ENCODE measurements around the gene RNF167.

DNA sequence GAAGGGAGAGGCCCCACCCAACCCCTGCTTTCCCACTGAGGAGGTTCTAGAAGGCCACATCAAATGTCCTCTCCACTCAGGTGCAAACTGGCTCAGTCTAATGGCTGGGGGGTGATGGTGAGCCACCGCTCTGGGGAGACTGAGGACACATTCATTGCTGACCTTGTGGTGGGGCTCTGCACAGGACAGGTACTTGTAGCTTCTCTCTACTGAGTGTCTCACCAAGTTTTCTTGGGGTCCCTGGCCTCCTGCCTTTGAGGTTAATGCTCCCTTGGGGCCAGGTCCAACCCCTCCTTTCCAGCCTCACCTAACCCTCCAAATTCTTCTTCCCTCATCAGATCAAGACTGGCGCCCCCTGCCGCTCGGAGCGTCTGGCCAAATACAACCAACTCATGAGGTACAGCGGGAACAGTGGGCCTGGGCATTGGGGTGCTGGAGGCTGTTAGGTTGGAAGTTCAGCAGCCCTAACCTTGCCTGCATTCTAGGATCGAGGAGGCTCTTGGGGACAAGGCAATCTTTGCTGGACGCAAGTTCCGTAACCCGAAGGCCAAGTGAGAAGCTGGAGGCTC lies 16.5 kb downstream of the RNF167 start:
- no peak for TF ChIP-seq TAF1 (IDR thresholded peaks at IDR 0.05; ENCODE audit: borderline replicate concordance, insufficient read depth, low read length)
- no peak for TF ChIP-seq POLR2AphosphoS5 (IDR thresholded peaks at IDR 0.05; ENCODE audit: low read depth, low read length)
- no peak for TF ChIP-seq SIN3A (IDR thresholded peaks at IDR 0.05; ENCODE audit: borderline replicate concordance, insufficient read depth, low read length)
- TF ChIP-seq, protein P1, sequence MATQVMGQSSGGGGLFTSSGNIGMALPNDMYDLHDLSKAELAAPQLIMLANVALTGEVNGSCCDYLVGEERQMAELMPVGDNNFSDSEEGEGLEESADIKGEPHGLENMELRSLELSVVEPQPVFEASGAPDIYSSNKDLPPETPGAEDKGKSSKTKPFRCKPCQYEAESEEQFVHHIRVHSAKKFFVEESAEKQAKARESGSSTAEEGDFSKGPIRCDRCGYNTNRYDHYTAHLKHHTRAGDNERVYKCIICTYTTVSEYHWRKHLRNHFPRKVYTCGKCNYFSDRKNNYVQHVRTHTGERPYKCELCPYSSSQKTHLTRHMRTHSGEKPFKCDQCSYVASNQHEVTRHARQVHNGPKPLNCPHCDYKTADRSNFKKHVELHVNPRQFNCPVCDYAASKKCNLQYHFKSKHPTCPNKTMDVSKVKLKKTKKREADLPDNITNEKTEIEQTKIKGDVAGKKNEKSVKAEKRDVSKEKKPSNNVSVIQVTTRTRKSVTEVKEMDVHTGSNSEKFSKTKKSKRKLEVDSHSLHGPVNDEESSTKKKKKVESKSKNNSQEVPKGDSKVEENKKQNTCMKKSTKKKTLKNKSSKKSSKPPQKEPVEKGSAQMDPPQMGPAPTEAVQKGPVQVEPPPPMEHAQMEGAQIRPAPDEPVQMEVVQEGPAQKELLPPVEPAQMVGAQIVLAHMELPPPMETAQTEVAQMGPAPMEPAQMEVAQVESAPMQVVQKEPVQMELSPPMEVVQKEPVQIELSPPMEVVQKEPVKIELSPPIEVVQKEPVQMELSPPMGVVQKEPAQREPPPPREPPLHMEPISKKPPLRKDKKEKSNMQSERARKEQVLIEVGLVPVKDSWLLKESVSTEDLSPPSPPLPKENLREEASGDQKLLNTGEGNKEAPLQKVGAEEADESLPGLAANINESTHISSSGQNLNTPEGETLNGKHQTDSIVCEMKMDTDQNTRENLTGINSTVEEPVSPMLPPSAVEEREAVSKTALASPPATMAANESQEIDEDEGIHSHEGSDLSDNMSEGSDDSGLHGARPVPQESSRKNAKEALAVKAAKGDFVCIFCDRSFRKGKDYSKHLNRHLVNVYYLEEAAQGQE (IDR thresholded peaks at IDR 0.05; ENCODE audit: insufficient read depth in 1 of 2, low read depth in 2 of 2, low read length in 2 of 2) = no peak
- no peak for TF ChIP-seq FOXP2 (optimal IDR thresholded peaks at IDR 0.05; ENCODE audit: borderline replicate concordance, extremely low read depth, extremely low read length, insufficient read depth)

Data from PFSK-1 (cell line).